ENCODE results near the gene INPP5J.
A peak's percentile ranks its signal among the peaks of the same experiment; 100 is the strongest.

Gene INPP5J

DNA sequence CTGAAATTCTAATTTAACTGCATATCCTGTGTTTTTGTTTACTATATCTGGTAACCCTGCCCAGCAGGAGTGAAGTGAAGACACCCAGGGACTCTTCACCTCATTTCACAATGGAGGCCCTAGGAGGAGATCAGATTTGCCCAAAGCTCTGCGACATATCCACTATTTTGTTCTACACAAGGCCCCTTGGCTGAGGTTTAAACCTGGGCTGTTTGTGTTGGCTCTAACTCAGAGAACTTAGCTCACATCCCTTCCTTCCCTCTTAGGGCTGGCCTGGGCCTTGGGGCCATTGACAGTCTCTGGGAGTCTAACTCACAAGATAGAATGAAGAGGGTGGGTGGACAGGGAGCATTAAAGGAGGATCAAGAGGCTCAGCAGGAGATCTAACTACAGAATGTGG, 25.7 kb downstream of the INPP5J start:
- Histone ChIP-seq H3K27ac (ENCODE audit: low read depth, low read length) (no peak overlapping the region), H3K27me3 (ENCODE audit: control insufficient read depth in 1 of 2, insufficient read depth in 2 of 2, low read length in 2 of 2) (no peaks in the 10 kb centered on the region), H3K9ac (ENCODE audit: low read depth in 1 of 2, low read length in 2 of 2) (no peak overlapping the region), H3K4me3 (ENCODE audit: low read depth in 1 of 2, low read length in 2 of 2) (no peak overlapping the region), H3K4me1 (ENCODE audit: control insufficient read depth in 1 of 2, insufficient read depth in 2 of 2, low read length in 2 of 2) (no peaks in the 10 kb centered on the region), H3K9me3 (ENCODE audit: control insufficient read depth in 1 of 2, low read length in 2 of 2) (peaks cover 0 to 5% of the 10 kb centered on the region in 2 donors), H3K36me3 (ENCODE audit: control insufficient read depth in 1 of 2, insufficient read depth in 2 of 2, low read length in 2 of 2) (no peaks in the 10 kb centered on the region)

DNA sequence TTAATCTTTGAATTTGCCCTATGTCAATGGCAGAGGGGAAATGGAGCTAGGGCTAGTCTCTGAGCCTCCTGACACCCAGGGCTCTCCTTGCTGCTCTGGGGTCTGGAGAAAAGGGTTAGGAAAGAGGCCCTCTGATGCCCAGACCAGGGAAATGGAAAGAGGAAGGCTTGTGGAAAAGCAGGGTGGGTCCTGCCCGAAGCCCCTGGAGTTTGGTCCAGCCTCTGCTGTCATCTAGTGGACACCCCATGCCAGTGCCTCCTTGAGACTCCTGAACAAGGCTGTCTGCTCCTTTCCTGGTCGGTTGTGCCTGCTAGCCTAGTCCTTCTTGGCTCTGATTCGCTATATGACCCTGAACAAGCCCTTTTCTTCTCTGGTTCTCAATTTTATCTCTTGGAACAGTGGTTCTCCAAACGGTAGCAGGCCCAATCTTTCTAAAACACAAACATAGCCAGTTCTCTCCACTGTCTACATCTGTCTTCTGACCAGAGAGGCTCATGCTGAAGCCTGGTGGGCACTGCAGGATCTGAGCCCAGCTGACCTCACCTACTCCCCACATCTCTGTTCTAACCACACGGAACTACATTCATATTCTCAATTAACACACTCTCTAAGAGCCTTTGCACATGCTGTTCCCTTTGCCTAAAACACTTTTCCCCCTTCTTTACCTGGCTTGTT, 26.3 kb downstream of the INPP5J start:
- Histone ChIP-seq H3K27ac (ENCODE audit: low read depth, low read length) (no peak overlapping the region), H3K9ac (ENCODE audit: low read depth in 1 of 2, low read length in 2 of 2) (no peak overlapping the region), H3K36me3 (ENCODE audit: control insufficient read depth in 1 of 2, insufficient read depth in 2 of 2, low read length in 2 of 2) (no peaks in the 10 kb centered on the region), H3K4me1 (ENCODE audit: control insufficient read depth in 1 of 2, insufficient read depth in 2 of 2, low read length in 2 of 2) (no peaks in the 10 kb centered on the region), H3K27me3 (ENCODE audit: control insufficient read depth in 1 of 2, insufficient read depth in 2 of 2, low read length in 2 of 2) (no peaks in the 10 kb centered on the region), H3K9me3 (ENCODE audit: control insufficient read depth in 1 of 2, low read length in 2 of 2) (peaks cover 0 to 5% of the 10 kb centered on the region in 2 donors), H3K4me3 (ENCODE audit: low read depth in 1 of 2, low read length in 2 of 2) (no peak overlapping the region)

DNA sequence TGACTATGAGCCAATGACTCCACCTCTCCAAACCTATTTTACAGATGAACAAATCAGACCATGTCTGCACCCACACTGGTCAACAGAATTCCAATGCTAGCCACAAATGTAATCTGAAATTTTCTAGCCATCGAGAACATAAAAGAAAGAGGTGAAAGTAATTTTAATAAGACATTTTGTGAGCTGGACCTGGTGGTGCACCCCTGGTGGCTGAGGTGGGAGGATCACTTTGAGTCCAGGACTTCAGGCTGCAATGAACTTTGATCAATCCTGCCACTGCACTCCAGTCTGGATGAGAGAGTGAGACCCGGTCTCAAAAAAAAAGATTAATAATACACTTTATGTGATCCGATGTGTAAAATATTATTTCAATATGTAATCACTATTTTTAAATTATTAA, 27.8 kb downstream of the INPP5J start:
- Histone ChIP-seq H3K4me3 (ENCODE audit: low read depth in 1 of 2, low read length in 2 of 2) (no peak overlapping the region), H3K27me3 (ENCODE audit: control insufficient read depth in 1 of 2, insufficient read depth in 2 of 2, low read length in 2 of 2) (no peaks in the 10 kb centered on the region), H3K27ac (ENCODE audit: low read depth, low read length) (no peak overlapping the region), H3K9ac (ENCODE audit: low read depth in 1 of 2, low read length in 2 of 2) (no peak overlapping the region), H3K36me3 (ENCODE audit: control insufficient read depth in 1 of 2, insufficient read depth in 2 of 2, low read length in 2 of 2) (no peaks in the 10 kb centered on the region), H3K4me1 (ENCODE audit: control insufficient read depth in 1 of 2, insufficient read depth in 2 of 2, low read length in 2 of 2) (peaks cover 0 to under 1% of the 10 kb centered on the region in 2 donors), H3K9me3 (ENCODE audit: control insufficient read depth in 1 of 2, low read length in 2 of 2) (peaks cover 0 to 5% of the 10 kb centered on the region in 2 donors)

DNA sequence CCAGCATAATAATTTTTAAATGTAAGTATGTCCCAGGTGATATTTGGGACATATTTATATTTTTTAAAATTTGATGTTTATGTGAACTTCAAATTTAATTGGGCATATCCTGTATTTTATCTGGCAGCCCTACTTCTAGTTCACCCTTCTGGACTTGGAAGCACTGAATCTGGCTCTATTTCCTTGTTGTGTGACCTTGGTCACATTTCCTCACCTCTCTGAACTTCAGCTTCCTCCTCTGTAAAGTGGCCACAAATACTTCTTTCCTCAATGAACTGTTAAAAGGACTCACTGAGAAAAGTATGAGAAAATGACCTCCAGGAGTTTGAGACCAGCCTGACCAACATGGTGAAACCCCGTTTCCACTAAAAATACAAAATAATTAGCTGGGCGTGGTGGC, 29.1 kb downstream of the INPP5J start:
- Histone ChIP-seq H3K4me1 (ENCODE audit: control insufficient read depth in 1 of 2, insufficient read depth in 2 of 2, low read length in 2 of 2) (peaks cover 0 to 4% of the 10 kb centered on the region in 2 donors), H3K9ac (ENCODE audit: low read depth in 1 of 2, low read length in 2 of 2) (no peak overlapping the region), H3K27me3 (ENCODE audit: control insufficient read depth in 1 of 2, insufficient read depth in 2 of 2, low read length in 2 of 2) (no peaks in the 10 kb centered on the region), H3K9me3 (ENCODE audit: control insufficient read depth in 1 of 2, low read length in 2 of 2) (peaks cover 0 to 5% of the 10 kb centered on the region in 2 donors), H3K27ac (ENCODE audit: low read depth, low read length) (no peak overlapping the region), H3K4me3 (ENCODE audit: low read depth in 1 of 2, low read length in 2 of 2) (no peak overlapping the region), H3K36me3 (ENCODE audit: control insufficient read depth in 1 of 2, insufficient read depth in 2 of 2, low read length in 2 of 2) (no peaks in the 10 kb centered on the region)

DNA sequence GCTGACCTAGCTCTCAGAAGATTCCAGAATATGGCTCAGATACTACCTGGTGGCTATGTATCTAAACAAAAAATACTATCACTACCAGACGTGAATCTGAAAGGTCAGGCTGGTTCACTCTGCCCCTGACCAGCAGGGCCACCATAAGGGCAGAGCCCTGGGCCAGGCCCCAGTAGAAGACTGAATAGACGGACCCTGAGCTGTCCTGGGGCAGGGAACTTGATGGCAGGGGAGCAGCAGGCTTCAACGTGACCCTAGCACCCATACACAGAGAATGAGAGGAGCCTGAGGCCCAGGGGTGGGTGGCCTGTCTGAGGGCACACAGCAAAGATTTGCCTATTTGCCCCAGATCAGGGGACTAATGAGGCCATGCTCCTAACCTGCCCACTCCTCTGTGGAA, 30.6 kb downstream of the INPP5J start:
- Histone ChIP-seq H3K4me3 (ENCODE audit: low read depth in 1 of 2, low read length in 2 of 2) (no peak overlapping the region), H3K27me3 (ENCODE audit: control insufficient read depth in 1 of 2, insufficient read depth in 2 of 2, low read length in 2 of 2) (no peaks in the 10 kb centered on the region), H3K4me1 (ENCODE audit: control insufficient read depth in 1 of 2, insufficient read depth in 2 of 2, low read length in 2 of 2) (peaks cover 0 to 4% of the 10 kb centered on the region in 2 donors), H3K27ac (ENCODE audit: low read depth, low read length) (no peak overlapping the region), H3K9me3 (ENCODE audit: control insufficient read depth in 1 of 2, low read length in 2 of 2) (no peaks in the 10 kb centered on the region), H3K9ac (ENCODE audit: low read depth in 1 of 2, low read length in 2 of 2) (no peak overlapping the region), H3K36me3 (ENCODE audit: control insufficient read depth in 1 of 2, insufficient read depth in 2 of 2, low read length in 2 of 2) (no peaks in the 10 kb centered on the region)

DNA sequence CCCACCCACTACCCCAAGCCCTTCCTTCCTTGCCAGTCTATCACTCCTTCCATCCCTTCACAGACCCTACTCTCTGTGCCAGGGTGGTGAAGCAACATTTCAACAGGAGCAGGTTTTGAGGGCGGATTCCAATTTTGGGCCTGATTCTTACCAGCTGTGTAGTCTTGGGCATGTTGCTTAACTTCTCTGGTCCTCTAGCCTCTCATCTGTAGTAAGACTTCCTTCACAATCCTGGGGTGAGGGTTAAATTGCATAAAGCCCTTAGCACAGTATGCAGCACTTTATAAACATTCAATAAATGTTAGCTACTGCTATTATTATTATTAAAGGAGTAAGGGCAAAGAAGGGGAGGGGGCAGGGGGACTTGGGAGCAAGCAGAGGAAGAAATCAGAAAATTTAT, 32.2 kb downstream of the INPP5J start:
- no peak overlapping the region for H3K27ac ChIP-seq (ENCODE audit: low read depth, low read length)
- no peak overlapping the region for H3K9ac ChIP-seq (ENCODE audit: low read depth in 1 of 2, low read length in 2 of 2)
- peaks cover 4% of the 10 kb centered on the region in 2 donors for H3K4me1 ChIP-seq (ENCODE audit: control insufficient read depth in 1 of 2, insufficient read depth in 2 of 2, low read length in 2 of 2)
- no peaks in the 10 kb centered on the region for H3K27me3 ChIP-seq (ENCODE audit: control insufficient read depth in 1 of 2, insufficient read depth in 2 of 2, low read length in 2 of 2)
- H3K9me3 ChIP-seq (ENCODE audit: control insufficient read depth in 1 of 2, low read length in 2 of 2) = no peaks in the 10 kb centered on the region
- no peak overlapping the region for H3K4me3 ChIP-seq (ENCODE audit: low read depth in 1 of 2, low read length in 2 of 2)
- no peaks in the 10 kb centered on the region for H3K36me3 ChIP-seq (ENCODE audit: control insufficient read depth in 1 of 2, insufficient read depth in 2 of 2, low read length in 2 of 2)

DNA sequence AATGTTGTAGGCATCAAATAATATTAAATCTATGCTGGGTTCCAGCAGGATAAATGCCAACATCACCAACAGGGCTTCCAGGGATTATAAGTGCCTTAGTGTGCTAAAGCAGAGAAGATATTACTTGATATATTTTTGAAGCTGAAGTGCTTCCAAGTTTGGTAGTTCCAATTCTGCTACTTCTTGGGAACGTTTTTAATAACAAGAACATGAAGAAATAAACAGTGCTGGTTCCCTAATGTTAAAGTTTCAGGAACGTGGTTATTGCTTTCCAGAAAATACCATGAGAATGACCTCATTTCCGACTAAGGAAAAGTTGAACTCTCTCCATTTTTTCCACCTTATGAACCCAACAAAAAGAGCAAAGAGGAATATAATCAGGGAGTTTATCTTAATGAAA, 32.7 kb downstream of the INPP5J start:
- no peak overlapping the region for H3K27ac ChIP-seq (ENCODE audit: low read depth, low read length)
- peaks cover 4% of the 10 kb centered on the region in 2 donors for H3K4me1 ChIP-seq (ENCODE audit: control insufficient read depth in 1 of 2, insufficient read depth in 2 of 2, low read length in 2 of 2)
- no peak overlapping the region for H3K4me3 ChIP-seq (ENCODE audit: low read depth in 1 of 2, low read length in 2 of 2)
- H3K9me3 ChIP-seq (ENCODE audit: control insufficient read depth in 1 of 2, low read length in 2 of 2) = no peaks in the 10 kb centered on the region
- no peak overlapping the region for H3K9ac ChIP-seq (ENCODE audit: low read depth in 1 of 2, low read length in 2 of 2)
- no peaks in the 10 kb centered on the region for H3K27me3 ChIP-seq (ENCODE audit: control insufficient read depth in 1 of 2, insufficient read depth in 2 of 2, low read length in 2 of 2)
- H3K36me3 ChIP-seq (ENCODE audit: control insufficient read depth in 1 of 2, insufficient read depth in 2 of 2, low read length in 2 of 2) = no peaks in the 10 kb centered on the region

DNA sequence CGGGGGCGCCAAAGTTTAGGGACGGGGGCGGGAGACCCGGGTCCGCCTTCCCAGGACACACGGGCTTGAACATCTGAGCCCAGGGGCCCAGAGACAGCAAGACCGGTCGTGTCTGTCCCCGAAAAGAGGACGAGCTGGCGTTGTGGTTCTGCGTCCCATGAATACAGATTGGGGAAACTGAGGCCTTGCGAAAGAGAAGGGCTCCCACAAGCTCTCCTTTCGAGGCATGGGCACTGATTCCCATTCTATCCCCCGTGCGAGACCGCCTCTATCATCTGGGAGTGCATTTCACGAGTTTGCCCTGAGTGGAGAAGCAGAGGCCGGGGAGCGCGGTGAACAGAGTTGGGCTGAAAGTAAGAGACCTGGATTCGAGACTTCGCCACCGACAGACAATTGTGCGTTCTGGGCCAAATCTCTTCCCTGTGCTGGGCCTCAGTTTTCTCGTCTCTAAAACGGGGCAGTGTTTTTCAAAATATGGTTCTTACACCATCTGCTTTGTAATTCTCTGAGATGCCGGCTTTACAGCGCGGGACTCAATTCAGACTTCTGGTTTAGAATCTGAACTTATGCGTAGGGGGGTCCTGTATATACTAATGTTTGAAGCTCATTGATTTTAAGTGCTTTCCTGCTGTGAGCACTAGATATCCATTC, 37.7 kb downstream of the INPP5J start:
- peak overlapping the region; percentile 41 for H3K27ac ChIP-seq (ENCODE audit: low read depth, low read length)
- peaks cover 2 to 4% of the 10 kb centered on the region in 2 donors for H3K36me3 ChIP-seq (ENCODE audit: control insufficient read depth in 1 of 2, insufficient read depth in 2 of 2, low read length in 2 of 2)
- H3K9me3 ChIP-seq (ENCODE audit: control insufficient read depth in 1 of 2, low read length in 2 of 2) = no peaks in the 10 kb centered on the region
- peaks cover 19 to 24% of the 10 kb centered on the region in 2 donors for H3K4me1 ChIP-seq (ENCODE audit: control insufficient read depth in 1 of 2, insufficient read depth in 2 of 2, low read length in 2 of 2)
- peak overlapping the region; percentile 84 to 87 for H3K4me3 ChIP-seq (ENCODE audit: low read depth in 1 of 2, low read length in 2 of 2)
- H3K9ac ChIP-seq (ENCODE audit: low read depth in 1 of 2, low read length in 2 of 2) = peak overlapping the region; percentile 58 to 76
- no peaks in the 10 kb centered on the region for H3K27me3 ChIP-seq (ENCODE audit: control insufficient read depth in 1 of 2, insufficient read depth in 2 of 2, low read length in 2 of 2)

- Histone ChIP-seq H3K27ac (ENCODE audit: low read depth, low read length) (no peak overlapping the region), H3K36me3 (ENCODE audit: control insufficient read depth in 1 of 2, insufficient read depth in 2 of 2, low read length in 2 of 2) (peaks cover 6 to 9% of the 10 kb centered on the region in 2 donors), H3K4me1 (ENCODE audit: control insufficient read depth in 1 of 2, insufficient read depth in 2 of 2, low read length in 2 of 2) (peaks cover 14 to 24% of the 10 kb centered on the region in 2 donors), H3K27me3 (ENCODE audit: control insufficient read depth in 1 of 2, insufficient read depth in 2 of 2, low read length in 2 of 2) (no peaks in the 10 kb centered on the region), H3K4me3 (ENCODE audit: low read depth in 1 of 2, low read length in 2 of 2) (peak overlapping the region; percentile 84 to 87), H3K9ac (ENCODE audit: low read depth in 1 of 2, low read length in 2 of 2) (peak overlapping the region in 1 of 2 donors; percentile 76), H3K9me3 (ENCODE audit: control insufficient read depth in 1 of 2, low read length in 2 of 2) (no peaks in the 10 kb centered on the region)
These were observed 38.6 kb downstream of the INPP5J start for GRCh38 chr22:31161386-31161785.

- no peak overlapping the region for H3K9ac ChIP-seq (ENCODE audit: low read depth in 1 of 2, low read length in 2 of 2)
- H3K27ac ChIP-seq (ENCODE audit: low read depth, low read length) = no peak overlapping the region
- no peaks in the 10 kb centered on the region for H3K27me3 ChIP-seq (ENCODE audit: control insufficient read depth in 1 of 2, insufficient read depth in 2 of 2, low read length in 2 of 2)
- H3K4me3 ChIP-seq (ENCODE audit: low read depth in 1 of 2, low read length in 2 of 2) = peak overlapping the region in 1 of 2 donors; percentile 87
- H3K4me1 ChIP-seq (ENCODE audit: control insufficient read depth in 1 of 2, insufficient read depth in 2 of 2, low read length in 2 of 2) = peaks cover 14 to 24% of the 10 kb centered on the region in 2 donors
- H3K9me3 ChIP-seq (ENCODE audit: control insufficient read depth in 1 of 2, low read length in 2 of 2) = no peaks in the 10 kb centered on the region
- H3K36me3 ChIP-seq (ENCODE audit: control insufficient read depth in 1 of 2, insufficient read depth in 2 of 2, low read length in 2 of 2) = peaks cover 6 to 9% of the 10 kb centered on the region in 2 donors
These were observed 39.4 kb downstream of the INPP5J start for GRCh38 chr22:31162015-31162765.

Measured in duodenal mucosa (tissue), 2 donors.